ENCODE measurements around the gene MGLL. TPM values are rescaled to one million over a fixed set of nuclear protein-coding genes. Genes with fewer than 3 reads are reported as not detected.

The MGLL gene
- total RNA-seq, 5 donors from 2014 or later (not counting 1 experiment from before 2014, with no cell fraction given): 0.78 to 3.7 (median 1.8) TPM

- H3K27me3 Mint-ChIP-seq: peaks cover 0 to 17% of the 10 kb centered on the region in 2 donors
- ATAC-seq (replicated peaks in 1 of 4) (no peak), DNase-seq (no peak)
- no peak overlapping the region for H3K4me3 ChIP-seq (ENCODE audit: control insufficient read depth in 1 of 2, extremely low read depth in 1 of 2, low read length in 1 of 2)
- CTCF ChIA-PET: no interaction called here
- H3K4me1 Mint-ChIP-seq: peaks cover 2 to 10% (median 3%) of the 10 kb centered on the region in 3 donors
- H3K4me3 Mint-ChIP-seq: no peak overlapping the region
- H3K9me3 Mint-ChIP-seq: no peaks in the 10 kb centered on the region
- peaks cover 3 to 4% of the 10 kb centered on the region in 2 experiments for H3K4me1 ChIP-seq (ENCODE audit: control insufficient read depth in 1 of 2, extremely low read depth in 1 of 2, insufficient read depth in 2 of 2, low read length in 2 of 2)
- H3K27me3 ChIP-seq (replicated peaks in 1 of 2; ENCODE audit: control insufficient read depth in 2 of 2, extremely low read depth in 1 of 2, insufficient read depth in 2 of 2, low read length in 1 of 2): peaks cover 0 to 28% of the 10 kb centered on the region in 2 experiments
- no peaks in the 10 kb centered on the region for H3K9me3 ChIP-seq
- no peak overlapping the region for H3K27ac Mint-ChIP-seq
- H3K27ac ChIP-seq (ENCODE audit: low read length): no peak overlapping the region
- WGBS (ENCODE audit: insufficient coverage): 76% methylated on average over 16 of the region's 19 CpGs
- no peaks in the 10 kb centered on the region for H3K36me3 Mint-ChIP-seq
- POLR2A ChIA-PET: no interaction called here
- H3K36me3 ChIP-seq (ENCODE audit: control insufficient read depth in 2 of 2, extremely low read depth in 1 of 2, insufficient read depth in 1 of 2, low read length in 1 of 2): no peaks in the 10 kb centered on the region
Observed at GRCh38 chr3:127786353-127787070, 35.8 kb downstream of the MGLL start.

DNA sequence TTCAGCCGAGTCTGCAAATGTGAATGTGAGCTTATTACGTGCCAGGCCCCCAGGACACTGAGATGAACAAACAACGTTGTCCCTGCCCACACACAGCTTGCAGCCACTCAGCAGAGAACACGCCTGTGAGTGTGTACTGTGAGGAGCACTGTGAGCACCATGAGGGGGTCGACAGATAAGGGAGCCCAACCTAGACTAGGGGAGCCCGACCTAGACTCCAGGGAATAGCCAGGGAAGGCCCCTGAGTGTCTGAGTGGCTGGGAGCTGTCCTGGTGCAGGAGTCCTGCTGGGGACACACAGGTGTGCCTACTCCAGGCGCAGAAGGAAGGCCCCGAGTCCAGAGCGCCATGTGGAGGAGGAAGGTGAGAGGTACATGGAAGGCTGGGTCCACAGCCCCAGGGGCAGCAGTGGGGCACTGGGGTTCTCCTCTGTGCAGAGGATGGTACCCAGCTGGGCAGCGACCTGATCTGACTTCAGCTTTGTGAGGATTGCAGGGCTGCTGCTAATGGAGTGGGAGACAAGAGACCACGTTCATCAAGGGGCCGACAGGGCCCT is 36.5 kb downstream of the MGLL start:
- Histone ChIP-seq H3K4me3 (ENCODE audit: control insufficient read depth in 1 of 2, extremely low read depth in 1 of 2, low read length in 1 of 2) (no peak overlapping the region), H3K27me3 (replicated peaks in 1 of 2; ENCODE audit: control insufficient read depth in 2 of 2, extremely low read depth in 1 of 2, insufficient read depth in 2 of 2, low read length in 1 of 2) (peaks cover 0 to 26% of the 10 kb centered on the region in 2 experiments), H3K27ac (ENCODE audit: low read length) (no peak overlapping the region), H3K36me3 (ENCODE audit: control insufficient read depth in 2 of 2, extremely low read depth in 1 of 2, insufficient read depth in 1 of 2, low read length in 1 of 2) (no peaks in the 10 kb centered on the region), H3K9me3 (no peaks in the 10 kb centered on the region), H3K4me1 (ENCODE audit: control insufficient read depth in 1 of 2, extremely low read depth in 1 of 2, insufficient read depth in 2 of 2, low read length in 2 of 2) (peaks cover under 1 to 1% of the 10 kb centered on the region in 2 experiments)
- H3K27me3 Mint-ChIP-seq: peaks cover 0 to 13% of the 10 kb centered on the region in 2 donors
- peaks cover 0 to 2% (median 0%) of the 10 kb centered on the region in 3 donors for H3K4me1 Mint-ChIP-seq
- no peaks in the 10 kb centered on the region for H3K9me3 Mint-ChIP-seq
- H3K4me3 Mint-ChIP-seq: no peak overlapping the region
- H3K27ac Mint-ChIP-seq: no peak overlapping the region
- WGBS (ENCODE audit: insufficient coverage): 55% methylated on average over 11 of the region's 12 CpGs
- ATAC-seq (replicated peaks in 1 of 4) (no peak), DNase-seq (no peak)
- ChIA-PET POLR2A (no interaction called here), CTCF (no interaction called here)
- no peaks in the 10 kb centered on the region for H3K36me3 Mint-ChIP-seq

- Mint-ChIP-seq H3K27me3 (peaks cover 0 to 13% of the 10 kb centered on the region in 2 donors), H3K27ac (no peak overlapping the region), H3K4me1 (no peaks in the 10 kb centered on the region), H3K4me3 (no peak overlapping the region), H3K36me3 (no peaks in the 10 kb centered on the region), H3K9me3 (no peaks in the 10 kb centered on the region)
- H3K27me3 ChIP-seq (replicated peaks in 1 of 2; ENCODE audit: control insufficient read depth in 2 of 2, extremely low read depth in 1 of 2, insufficient read depth in 2 of 2, low read length in 1 of 2): peaks cover 0 to 23% of the 10 kb centered on the region in 2 experiments
- no peaks in the 10 kb centered on the region for H3K9me3 ChIP-seq
- H3K36me3 ChIP-seq (ENCODE audit: control insufficient read depth in 2 of 2, extremely low read depth in 1 of 2, insufficient read depth in 1 of 2, low read length in 1 of 2): no peaks in the 10 kb centered on the region
- POLR2A ChIA-PET: no interaction called here
- no peak overlapping the region for H3K4me3 ChIP-seq (ENCODE audit: control insufficient read depth in 1 of 2, extremely low read depth in 1 of 2, low read length in 1 of 2)
- no peak for ATAC-seq (replicated peaks in 1 of 4)
- H3K4me1 ChIP-seq (ENCODE audit: control insufficient read depth in 1 of 2, extremely low read depth in 1 of 2, insufficient read depth in 2 of 2, low read length in 2 of 2): no peaks in the 10 kb centered on the region
- DNase-seq: no peak
- H3K27ac ChIP-seq (ENCODE audit: low read length): no peak overlapping the region
- WGBS (ENCODE audit: insufficient coverage): 74% methylated on average over 6 of the region's 12 CpGs
- CTCF ChIA-PET: no interaction called here
Observed at GRCh38 chr3:127784865-127785710, 37.2 kb downstream of the MGLL start.

DNA sequence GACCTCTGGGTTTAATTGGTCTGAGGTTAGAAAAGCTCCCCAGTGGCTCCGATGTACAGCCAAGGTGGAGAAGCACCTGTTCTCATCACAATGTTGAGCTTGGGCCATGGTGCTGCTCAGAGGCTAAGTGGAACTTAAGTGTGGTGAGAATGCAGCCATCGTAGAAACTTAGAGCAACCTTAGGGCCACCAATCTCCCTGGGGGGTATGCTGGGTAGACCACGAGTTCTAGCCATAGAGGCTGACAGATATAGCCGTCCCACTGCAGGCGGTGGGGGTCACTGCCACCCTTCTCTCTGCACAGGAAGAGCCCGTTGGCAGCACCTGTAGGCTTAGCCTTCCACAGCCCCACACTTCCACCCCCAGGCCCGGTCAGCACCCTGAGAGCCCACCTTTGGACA is 38.0 kb downstream of the MGLL start:
- H3K4me1 Mint-ChIP-seq: no peaks in the 10 kb centered on the region
- H3K27me3 Mint-ChIP-seq: peaks cover 0 to 13% of the 10 kb centered on the region in 2 donors
- Histone ChIP-seq H3K4me3 (ENCODE audit: control insufficient read depth in 1 of 2, extremely low read depth in 1 of 2, low read length in 1 of 2) (no peak overlapping the region), H3K36me3 (ENCODE audit: control insufficient read depth in 2 of 2, extremely low read depth in 1 of 2, insufficient read depth in 1 of 2, low read length in 1 of 2) (no peaks in the 10 kb centered on the region), H3K27ac (ENCODE audit: low read length) (no peak overlapping the region), H3K9me3 (no peaks in the 10 kb centered on the region), H3K27me3 (replicated peaks in 1 of 2; ENCODE audit: control insufficient read depth in 2 of 2, extremely low read depth in 1 of 2, insufficient read depth in 2 of 2, low read length in 1 of 2) (peaks cover 0 to 23% of the 10 kb centered on the region in 2 experiments), H3K4me1 (ENCODE audit: control insufficient read depth in 1 of 2, extremely low read depth in 1 of 2, insufficient read depth in 2 of 2, low read length in 2 of 2) (no peaks in the 10 kb centered on the region)
- no peak for ATAC-seq (replicated peaks in 1 of 4)
- 64% methylated on average over 5 of the region's 7 CpGs for WGBS (ENCODE audit: insufficient coverage)
- POLR2A ChIA-PET: no interaction called here
- no peak overlapping the region for H3K27ac Mint-ChIP-seq
- no peaks in the 10 kb centered on the region for H3K36me3 Mint-ChIP-seq
- DNase-seq: no peak
- no peaks in the 10 kb centered on the region for H3K9me3 Mint-ChIP-seq
- no peak overlapping the region for H3K4me3 Mint-ChIP-seq
- CTCF ChIA-PET: no interaction called here

- ChIA-PET CTCF (no interaction called here), POLR2A (no interaction called here)
- Mint-ChIP-seq H3K36me3 (no peaks in the 10 kb centered on the region), H3K9me3 (no peaks in the 10 kb centered on the region), H3K4me3 (no peak overlapping the region), H3K27me3 (peaks cover 0 to 13% of the 10 kb centered on the region in 2 donors), H3K4me1 (no peaks in the 10 kb centered on the region), H3K27ac (no peak overlapping the region)
- Histone ChIP-seq H3K27ac (ENCODE audit: low read length) (no peak overlapping the region), H3K27me3 (replicated peaks in 1 of 2; ENCODE audit: control insufficient read depth in 2 of 2, extremely low read depth in 1 of 2, insufficient read depth in 2 of 2, low read length in 1 of 2) (peaks cover 0 to 23% of the 10 kb centered on the region in 2 experiments), H3K36me3 (ENCODE audit: control insufficient read depth in 2 of 2, extremely low read depth in 1 of 2, insufficient read depth in 1 of 2, low read length in 1 of 2) (no peaks in the 10 kb centered on the region), H3K9me3 (no peaks in the 10 kb centered on the region), H3K4me3 (ENCODE audit: control insufficient read depth in 1 of 2, extremely low read depth in 1 of 2, low read length in 1 of 2) (no peak overlapping the region), H3K4me1 (ENCODE audit: control insufficient read depth in 1 of 2, extremely low read depth in 1 of 2, insufficient read depth in 2 of 2, low read length in 2 of 2) (no peaks in the 10 kb centered on the region)
- 60% methylated on average over 1 of the region's 4 CpGs for WGBS (ENCODE audit: insufficient coverage)
- no peak for DNase-seq
- ATAC-seq (replicated peaks in 1 of 4): no peak
Observed at GRCh38 chr3:127783642-127784160, 38.6 kb downstream of the MGLL start.

DNA sequence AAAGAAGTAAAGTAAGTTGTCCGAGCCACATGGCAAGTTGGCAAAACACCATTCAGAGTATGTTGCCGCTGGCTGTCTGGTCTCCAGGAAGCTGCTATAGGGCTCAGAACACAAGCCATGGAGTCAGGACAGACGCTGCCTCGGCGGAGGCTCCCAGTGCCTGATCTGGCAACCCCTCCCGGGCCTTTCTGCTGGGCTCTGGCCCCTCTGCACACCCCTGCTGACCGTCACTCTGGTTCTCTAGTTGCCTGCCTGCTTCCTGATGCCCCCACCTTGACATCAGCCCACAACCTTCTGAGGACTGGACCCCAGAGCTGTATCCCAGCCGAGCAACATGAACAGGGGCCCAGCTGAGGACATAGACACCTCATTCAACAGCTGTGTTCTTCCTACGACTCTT is 39.1 kb downstream of the MGLL start:
- Mint-ChIP-seq H3K9me3 (no peaks in the 10 kb centered on the region), H3K27ac (no peak overlapping the region), H3K36me3 (no peaks in the 10 kb centered on the region), H3K27me3 (peaks cover 0 to 10% of the 10 kb centered on the region in 2 donors), H3K4me1 (no peaks in the 10 kb centered on the region), H3K4me3 (no peak overlapping the region)
- Histone ChIP-seq H3K27me3 (replicated peaks in 1 of 2; ENCODE audit: control insufficient read depth in 2 of 2, extremely low read depth in 1 of 2, insufficient read depth in 2 of 2, low read length in 1 of 2) (peaks cover 0 to 19% of the 10 kb centered on the region in 2 experiments), H3K27ac (ENCODE audit: low read length) (no peak overlapping the region), H3K36me3 (ENCODE audit: control insufficient read depth in 2 of 2, extremely low read depth in 1 of 2, insufficient read depth in 1 of 2, low read length in 1 of 2) (no peaks in the 10 kb centered on the region), H3K4me1 (ENCODE audit: control insufficient read depth in 1 of 2, extremely low read depth in 1 of 2, insufficient read depth in 2 of 2, low read length in 2 of 2) (no peaks in the 10 kb centered on the region), H3K4me3 (ENCODE audit: control insufficient read depth in 1 of 2, extremely low read depth in 1 of 2, low read length in 1 of 2) (no peak overlapping the region), H3K9me3 (no peaks in the 10 kb centered on the region)
- ChIA-PET POLR2A (no interaction called here), CTCF (no interaction called here)
- no peak for DNase-seq
- no peak for ATAC-seq (replicated peaks in 1 of 4)
- 82% methylated on average over 8 of the region's 9 CpGs for WGBS (ENCODE audit: insufficient coverage)
